Measurements from ENCODE around the gene FCN2. TPM values are rescaled to one million over a fixed set of nuclear protein-coding genes. Genes with fewer than 3 reads are reported as not detected.

Gene FCN2
- total and polyA plus RNA-seq, 4 donors, result 0.20 to 0.22 TPM; not detected in 2

DNA sequence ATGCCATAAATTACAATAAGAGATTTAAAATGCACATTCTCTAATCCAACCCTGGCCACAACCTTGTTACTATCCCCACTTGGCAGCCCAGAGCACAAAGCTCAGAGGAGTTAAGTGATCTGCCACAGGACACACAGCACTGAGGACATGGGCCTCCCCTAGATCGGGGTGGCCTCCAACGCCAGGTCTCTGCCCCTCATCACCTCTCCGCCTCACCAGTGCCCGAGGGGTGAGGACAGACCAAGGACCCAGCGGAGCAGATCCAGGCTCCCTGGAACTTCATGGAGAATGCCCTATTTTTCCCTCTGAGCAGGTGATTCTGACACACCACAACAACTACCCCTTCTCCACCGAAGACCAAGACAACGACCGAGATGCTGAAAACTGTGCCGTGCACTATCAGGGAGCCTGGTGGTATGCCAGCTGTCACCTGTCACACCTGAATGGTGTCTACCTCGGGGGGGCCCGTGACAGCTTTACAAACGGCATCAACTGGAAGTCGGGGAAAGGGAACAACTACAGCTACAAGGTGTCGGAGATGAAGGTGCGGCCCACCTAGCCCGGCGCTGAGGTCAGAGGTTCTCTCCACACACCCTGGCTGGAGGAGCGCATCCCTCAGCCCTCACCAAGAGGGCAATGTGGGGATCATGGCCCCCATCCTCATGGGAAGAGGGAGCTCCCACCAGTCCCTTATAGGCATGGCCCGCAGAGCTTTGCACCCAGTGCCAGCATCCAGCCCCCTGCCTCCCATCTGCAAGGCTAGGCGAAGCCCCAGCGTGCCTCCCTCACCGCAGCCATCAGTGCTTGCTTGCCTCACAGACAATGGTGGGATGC, 12.5 kb upstream of the FCN2 start:
- peaks cover 0 to 24% (median 3%) of the 10 kb centered on the region in 5 donors for H3K4me1 ChIP-seq (ENCODE audit: control insufficient read depth in 5 of 5, insufficient read depth in 5 of 5, low read length in 5 of 5)
- DNase-seq, result peak in 1 of 3 donors; percentile 8
- no peaks in the 10 kb centered on the region for H3K27me3 ChIP-seq (ENCODE audit: control insufficient read depth in 3 of 3, insufficient read depth in 3 of 3, low read length in 2 of 3)
- 92 to 95% methylated on average over 22 of the region's 22 CpGs for WGBS, 2 donors
- no peak overlapping the region for H3K4me3 ChIP-seq
- H3K9ac ChIP-seq (ENCODE audit: insufficient read depth in 1 of 2, low read length in 2 of 2), result no peak overlapping the region
- no peaks in the 10 kb centered on the region for H3K9me3 ChIP-seq (ENCODE audit: control insufficient read depth in 4 of 4, insufficient read depth in 3 of 4, low read length in 3 of 4)
- ATAC-seq (ENCODE audit: insufficient read depth, low FRiP score), result no peak
- H3K27ac ChIP-seq (ENCODE audit: low read depth in 1 of 2, low read length in 1 of 2), result no peak overlapping the region
- no peaks in the 10 kb centered on the region for H3K36me3 ChIP-seq (ENCODE audit: control insufficient read depth in 4 of 4, insufficient read depth in 4 of 4, low read length in 4 of 4)
- no peak for TF ChIP-seq CTCF (IDR thresholded peaks at IDR 0.05; ENCODE audit: control extremely low read depth, extremely low read depth)

GRCh38 chr9:134868751-134869553, 11.7 kb upstream of the FCN2 start:
- Histone ChIP-seq H3K4me1 (ENCODE audit: control insufficient read depth in 5 of 5, insufficient read depth in 5 of 5, low read length in 5 of 5) (peaks cover 0 to 23% (median 3%) of the 10 kb centered on the region in 5 donors), H3K27me3 (ENCODE audit: control insufficient read depth in 3 of 3, insufficient read depth in 3 of 3, low read length in 2 of 3) (no peaks in the 10 kb centered on the region), H3K27ac (ENCODE audit: low read depth in 1 of 2, low read length in 1 of 2) (no peak overlapping the region), H3K9ac (ENCODE audit: insufficient read depth in 1 of 2, low read length in 2 of 2) (no peak overlapping the region), H3K36me3 (ENCODE audit: control insufficient read depth in 4 of 4, insufficient read depth in 4 of 4, low read length in 4 of 4) (no peaks in the 10 kb centered on the region), H3K4me3 (no peak overlapping the region), H3K9me3 (ENCODE audit: control insufficient read depth in 4 of 4, insufficient read depth in 3 of 4, low read length in 3 of 4) (no peaks in the 10 kb centered on the region)
- DNase-seq, result no peak
- no peak for TF ChIP-seq CTCF (IDR thresholded peaks at IDR 0.05; ENCODE audit: control extremely low read depth, extremely low read depth)
- no peak for ATAC-seq (ENCODE audit: insufficient read depth, low FRiP score)
- WGBS, 2 donors, result 87 to 90% methylated on average over 25 of the region's 25 CpGs

DNA sequence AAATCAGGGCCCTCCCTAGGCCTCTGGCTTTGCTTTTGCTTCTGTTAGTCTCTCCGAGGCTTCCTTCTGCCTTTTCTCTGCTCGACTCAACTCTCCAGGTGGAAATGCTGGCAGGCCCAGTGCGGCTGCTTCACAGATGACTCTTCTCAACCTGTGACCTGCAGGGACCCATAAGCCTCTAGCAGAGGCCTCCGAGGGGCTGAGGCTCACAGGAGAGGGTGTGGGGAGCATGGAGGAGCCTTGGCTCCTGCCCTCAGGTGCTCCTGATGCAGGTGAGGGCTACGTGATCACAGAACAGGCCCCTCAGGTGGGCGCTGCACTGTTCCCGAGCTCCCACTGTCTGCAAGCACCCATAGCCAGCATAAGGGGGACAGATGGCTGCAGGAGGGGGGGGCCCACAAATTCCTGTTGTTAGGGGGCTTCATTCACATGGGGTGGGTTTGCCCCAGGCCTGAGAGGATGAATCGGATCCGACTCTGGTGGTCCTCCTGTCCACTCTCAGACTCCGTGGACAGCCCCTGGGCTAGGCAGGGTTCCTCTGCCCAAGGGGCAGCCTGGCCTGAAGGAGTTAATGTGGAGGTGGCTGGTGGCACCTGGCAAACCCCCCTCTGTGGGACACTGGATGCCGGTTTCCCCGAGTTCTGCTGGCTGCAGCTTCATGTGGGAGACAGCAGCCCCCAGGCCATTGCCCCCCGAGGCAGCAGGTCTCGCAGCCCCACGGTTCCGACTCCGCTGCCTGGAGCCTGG, 10.9 kb upstream of the FCN2 start:
- Histone ChIP-seq H3K27me3 (ENCODE audit: control insufficient read depth in 3 of 3, insufficient read depth in 3 of 3, low read length in 2 of 3) (no peaks in the 10 kb centered on the region), H3K4me3 (no peak overlapping the region), H3K9me3 (ENCODE audit: control insufficient read depth in 4 of 4, insufficient read depth in 3 of 4, low read length in 3 of 4) (no peaks in the 10 kb centered on the region), H3K4me1 (ENCODE audit: control insufficient read depth in 5 of 5, insufficient read depth in 5 of 5, low read length in 5 of 5) (peaks cover 0 to 20% (median 3%) of the 10 kb centered on the region in 5 donors), H3K36me3 (ENCODE audit: control insufficient read depth in 4 of 4, insufficient read depth in 4 of 4, low read length in 4 of 4) (no peaks in the 10 kb centered on the region), H3K27ac (ENCODE audit: low read depth in 1 of 2, low read length in 1 of 2) (no peak overlapping the region), H3K9ac (ENCODE audit: insufficient read depth in 1 of 2, low read length in 2 of 2) (no peak overlapping the region)
- DNase-seq, result peak in 1 of 3 donors; percentile 7
- ATAC-seq (ENCODE audit: insufficient read depth, low FRiP score), result no peak
- TF ChIP-seq CTCF (IDR thresholded peaks at IDR 0.05; ENCODE audit: control extremely low read depth, extremely low read depth), result no peak
- 85 to 92% methylated on average over 17 of the region's 17 CpGs for WGBS, 2 donors

Data from lung (tissue), 12 donors.